Activated naive CD8-positive, alpha-beta T cell treated with anti-CD3 and anti-CD28 coated beads, Interleukin-2, amount 10 ng/mL, durations not matched to agents 7 days and 5 days (primary cell): ENCODE data around the gene KLHL30. TPM values are rescaled to one million over a fixed set of nuclear protein-coding genes. Genes with fewer than 3 reads are reported as not detected.
A peak's percentile ranks its signal among the peaks of the same experiment; 100 is the strongest.

Source experiments
- ATAC-seq: fragments of 150-1000 bp; cut with Tn5 transposase; one replicate; pipeline ENCODE4 v1.10.0; 2021; ENCODE audit warnings: low read depth, moderate library complexity
- POLR2A ChIA-PET: fragments of 350-600 bp; sonication (Branson Sonifier 250); formaldehyde crosslinking; loops from one replicate; lab custom pipeline; 2021; ENCODE audit warnings: antibody characterized with exemption; lab: Charles Lee
- DNase-seq: peaks from one replicate; pipeline ENCODE4 v3.0.0; 2021
- H3K27ac Mint-ChIP-seq: one replicate; pipeline ENCODE4 v1.8.0; 2022; ENCODE audit warnings: mild to moderate bottlenecking, mixed read lengths
- H3K27me3 Mint-ChIP-seq: one replicate; pipeline ENCODE4 v1.8.0; 2022; ENCODE audit warnings: mild to moderate bottlenecking, moderate library complexity, mixed read lengths
- H3K36me3 Mint-ChIP-seq: one replicate; pipeline ENCODE4 v1.8.0; 2021; ENCODE audit warnings: mild to moderate bottlenecking, mixed read lengths
- H3K4me1 Mint-ChIP-seq: one replicate; pipeline ENCODE4 v1.8.0; 2021; ENCODE audit warnings: mixed read lengths
- H3K4me3 Mint-ChIP-seq: one replicate; pipeline ENCODE4 v1.8.0; 2022; ENCODE audit warnings: mild to moderate bottlenecking, moderate library complexity, mixed read lengths
- H3K9me3 Mint-ChIP-seq: one replicate; pipeline ENCODE4 v1.8.0; 2021; ENCODE audit warnings: mixed read lengths
- total RNA-seq, 2 experiments: library from RNA; stranded (reverse); gene quantifications; one replicate each; pipeline ENCODE4 v1.2.3, GENCODE V29; 2021

KLHL30 gene
- not detected for total RNA-seq

- POLR2A ChIA-PET = interaction anchor here (1.4 kb wide), 1 partner anchor 170 kb away, joined by 4 read pairs; no protein-coding TSS in a partner anchor
- no peaks in the 10 kb centered on the region for H3K36me3 Mint-ChIP-seq
Observed at GRCh38 chr2:238138331-238139195, at the start of gene KLHL30. Gene KLHL30, plus strand, starts transcription at chr2:238138668. Its CDS starts 2,087 bp downstream, at chr2:238140755.

GRCh38 chr2:238090887-238091286 lies 47.6 kb upstream of the KLHL30 start:
- H3K27me3 Mint-ChIP-seq = no peaks in the 10 kb centered on the region
- ATAC-seq = no peak
- peak; percentile 8 for DNase-seq
- POLR2A ChIA-PET = no interaction called here
- H3K4me3 Mint-ChIP-seq = no peak overlapping the region
- H3K9me3 Mint-ChIP-seq = no peaks in the 10 kb centered on the region
- peak overlapping the region; percentile 38 for H3K27ac Mint-ChIP-seq
- H3K4me1 Mint-ChIP-seq = peaks cover 6% of the 10 kb centered on the region
- peaks cover 6% of the 10 kb centered on the region for H3K36me3 Mint-ChIP-seq

More at GRCh38 chr2:238138331-238139195, at the start of gene KLHL30:
- ATAC-seq (no peak), DNase-seq (no peak)
- Mint-ChIP-seq H3K27ac (no peak within 1 kb of the TSS), H3K4me1 (peaks cover 2% of the 10 kb centered on the region), H3K27me3 (no peaks in the 10 kb centered on the region), H3K9me3 (no peaks in the 10 kb centered on the region), H3K4me3 (no peak within 1 kb of the TSS)

- DNase-seq = peak; percentile 4
- H3K4me1 Mint-ChIP-seq = peaks cover 8% of the 10 kb centered on the region
- H3K27ac Mint-ChIP-seq = no peak overlapping the region
- H3K4me3 Mint-ChIP-seq = no peak overlapping the region
- POLR2A ChIA-PET = no interaction called here
- H3K9me3 Mint-ChIP-seq = no peaks in the 10 kb centered on the region
- peaks cover 2% of the 10 kb centered on the region for H3K36me3 Mint-ChIP-seq
- no peaks in the 10 kb centered on the region for H3K27me3 Mint-ChIP-seq
- no peak for ATAC-seq
Observed at GRCh38 chr2:238091436-238092060, 46.9 kb upstream of the KLHL30 start.

GRCh38 chr2:238092486-238093035 lies 45.9 kb upstream of the KLHL30 start:
- POLR2A ChIA-PET = no interaction called here
- Mint-ChIP-seq H3K36me3 (peaks cover 2% of the 10 kb centered on the region), H3K27ac (no peak overlapping the region), H3K27me3 (no peaks in the 10 kb centered on the region), H3K4me3 (no peak overlapping the region), H3K9me3 (no peaks in the 10 kb centered on the region), H3K4me1 (peaks cover 2% of the 10 kb centered on the region)
- peak; percentile 8 for DNase-seq
- no peak for ATAC-seq

GRCh38 chr2:238093181-238094140 lies 45.0 kb upstream of the KLHL30 start:
- no peak overlapping the region for H3K27ac Mint-ChIP-seq
- H3K4me3 Mint-ChIP-seq = no peak overlapping the region
- H3K36me3 Mint-ChIP-seq = peaks cover 2% of the 10 kb centered on the region
- DNase-seq (peak; percentile 27), ATAC-seq (no peak)
- H3K4me1 Mint-ChIP-seq = peaks cover 2% of the 10 kb centered on the region
- H3K27me3 Mint-ChIP-seq = no peaks in the 10 kb centered on the region
- POLR2A ChIA-PET = no interaction called here
- H3K9me3 Mint-ChIP-seq = no peaks in the 10 kb centered on the region

GRCh38 chr2:238094438-238095022 lies 43.9 kb upstream of the KLHL30 start:
- Mint-ChIP-seq H3K36me3 (peaks cover 2% of the 10 kb centered on the region), H3K4me3 (no peak overlapping the region), H3K9me3 (no peaks in the 10 kb centered on the region), H3K27me3 (no peaks in the 10 kb centered on the region), H3K27ac (no peak overlapping the region), H3K4me1 (peaks cover 2% of the 10 kb centered on the region)
- DNase-seq (peak; percentile 14), ATAC-seq (no peak)
- POLR2A ChIA-PET = no interaction called here

GRCh38 chr2:238095143-238095542 lies 43.3 kb upstream of the KLHL30 start:
- H3K9me3 Mint-ChIP-seq = no peaks in the 10 kb centered on the region
- no peaks in the 10 kb centered on the region for H3K27me3 Mint-ChIP-seq
- no peak overlapping the region for H3K27ac Mint-ChIP-seq
- no peak overlapping the region for H3K4me3 Mint-ChIP-seq
- peaks cover 2% of the 10 kb centered on the region for H3K4me1 Mint-ChIP-seq
- peaks cover 2% of the 10 kb centered on the region for H3K36me3 Mint-ChIP-seq
- DNase-seq (peak; percentile 10), ATAC-seq (no peak)
- POLR2A ChIA-PET = no interaction called here

GRCh38 chr2:238096311-238097011 lies 42.0 kb upstream of the KLHL30 start:
- Mint-ChIP-seq H3K27me3 (no peaks in the 10 kb centered on the region), H3K27ac (no peak overlapping the region), H3K4me1 (peaks cover 2% of the 10 kb centered on the region), H3K9me3 (no peaks in the 10 kb centered on the region), H3K36me3 (peaks cover 2% of the 10 kb centered on the region), H3K4me3 (no peak overlapping the region)
- DNase-seq (peak; percentile 22), ATAC-seq (no peak)
- POLR2A ChIA-PET = no interaction called here

GRCh38 chr2:238097201-238097987 lies 41.1 kb upstream of the KLHL30 start:
- no peak overlapping the region for H3K27ac Mint-ChIP-seq
- H3K4me3 Mint-ChIP-seq = no peak overlapping the region
- H3K36me3 Mint-ChIP-seq = peaks cover 2% of the 10 kb centered on the region
- POLR2A ChIA-PET = no interaction called here
- no peaks in the 10 kb centered on the region for H3K27me3 Mint-ChIP-seq
- DNase-seq (peak; percentile 29), ATAC-seq (no peak)
- no peaks in the 10 kb centered on the region for H3K9me3 Mint-ChIP-seq
- H3K4me1 Mint-ChIP-seq = peaks cover 2% of the 10 kb centered on the region

GRCh38 chr2:238097988-238098871 lies 40.2 kb upstream of the KLHL30 start:
- Mint-ChIP-seq H3K4me1 (peaks cover 2% of the 10 kb centered on the region), H3K27ac (no peak overlapping the region), H3K36me3 (peaks cover 2% of the 10 kb centered on the region), H3K9me3 (no peaks in the 10 kb centered on the region), H3K27me3 (no peaks in the 10 kb centered on the region), H3K4me3 (no peak overlapping the region)
- POLR2A ChIA-PET = no interaction called here
- ATAC-seq (peak; percentile 34), DNase-seq (peak; percentile 32)
